Thoracic aorta (tissue), 2 donors: ENCODE results near the gene PAX2. TPM values are rescaled to one million over a fixed set of nuclear protein-coding genes. Genes with fewer than 3 reads are reported as not detected.

ENCODE experiments used
- ATAC-seq: fragments of 150-250 bp; one replicate; pipeline ENCODE4 v1.8.0; 2017; ENCODE audit warnings: low read depth; ENCODE audit not compliant: insufficient number of reproducible peaks, low FRiP score
- DNase-seq: peaks from one replicate; pipeline ENCODE4 v3.0.0-alpha.2; 2020; ENCODE audit warnings: low spot score
- H3K27ac ChIP-seq, 2 donors: fragments of 200-600 bp; sonication (generic); 1 replicate in 1 of 2; 2 replicates in 1 of 2; pipeline ENCODE4 v1.5.1; 2016; ENCODE audit warnings: mild to moderate bottlenecking in 2 of 2, moderate library complexity in 2 of 2
- H3K27me3 ChIP-seq: fragments of 200-600 bp; sonication (generic); replicated peaks from 2 replicates; pipeline ENCODE4 v1.6.0; 2016; ENCODE audit warnings: mild to moderate bottlenecking; ENCODE audit not compliant: insufficient read depth
- H3K36me3 ChIP-seq: fragments of 200-600 bp; sonication (generic); one replicate; pipeline ENCODE4 v1.5.1; 2016
- H3K4me1 ChIP-seq, 2 donors: fragments of 200-600 bp; sonication (generic); 1 replicate in 1 of 2; 2 replicates in 1 of 2; pipeline versions ENCODE4 v1.5.1 to v1.6.0; 2016; ENCODE audit warnings: low read depth in 2 of 2, mild to moderate bottlenecking in 1 of 2; ENCODE audit not compliant: control insufficient read depth in 1 of 2
- H3K4me3 ChIP-seq: fragments of 200-600 bp; sonication (generic); 2 replicates; pipeline ENCODE4 v1.5.1; 2016; ENCODE audit warnings: mild to moderate bottlenecking
- H3K9me3 ChIP-seq: fragments of 200-600 bp; sonication (generic); 2 replicates; pipeline ENCODE4 v1.5.1; 2016
- total RNA-seq, 2 donors: library from RNA; depleted of rRNA; stranded (reverse); fragments of >200 nt; gene quantifications; one replicate each; pipeline versions ENCODE4 v1.1.0 to v1.2.3, GENCODE V29; 2016
- TF ChIP-seq, protein P1 (sequence below): fragments of 200-600 bp; sonication (generic); IDR thresholded peaks from one replicate; pipeline ENCODE4 v1.5.1; 2019; ENCODE audit warnings: antibody characterized with exemption

PAX2 gene
- total RNA-seq, 2 donors from 2014 or later = not detected

- DNase-seq = no peak
- no peaks in the 10 kb centered on the region for H3K27me3 ChIP-seq
- H3K4me3 ChIP-seq = no peak overlapping the region
- H3K4me1 ChIP-seq = no peaks in the 10 kb centered on the region
- no peaks in the 10 kb centered on the region for H3K36me3 ChIP-seq
- TF ChIP-seq, protein P1, sequence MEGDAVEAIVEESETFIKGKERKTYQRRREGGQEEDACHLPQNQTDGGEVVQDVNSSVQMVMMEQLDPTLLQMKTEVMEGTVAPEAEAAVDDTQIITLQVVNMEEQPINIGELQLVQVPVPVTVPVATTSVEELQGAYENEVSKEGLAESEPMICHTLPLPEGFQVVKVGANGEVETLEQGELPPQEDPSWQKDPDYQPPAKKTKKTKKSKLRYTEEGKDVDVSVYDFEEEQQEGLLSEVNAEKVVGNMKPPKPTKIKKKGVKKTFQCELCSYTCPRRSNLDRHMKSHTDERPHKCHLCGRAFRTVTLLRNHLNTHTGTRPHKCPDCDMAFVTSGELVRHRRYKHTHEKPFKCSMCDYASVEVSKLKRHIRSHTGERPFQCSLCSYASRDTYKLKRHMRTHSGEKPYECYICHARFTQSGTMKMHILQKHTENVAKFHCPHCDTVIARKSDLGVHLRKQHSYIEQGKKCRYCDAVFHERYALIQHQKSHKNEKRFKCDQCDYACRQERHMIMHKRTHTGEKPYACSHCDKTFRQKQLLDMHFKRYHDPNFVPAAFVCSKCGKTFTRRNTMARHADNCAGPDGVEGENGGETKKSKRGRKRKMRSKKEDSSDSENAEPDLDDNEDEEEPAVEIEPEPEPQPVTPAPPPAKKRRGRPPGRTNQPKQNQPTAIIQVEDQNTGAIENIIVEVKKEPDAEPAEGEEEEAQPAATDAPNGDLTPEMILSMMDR = no peak
- H3K9me3 ChIP-seq = no peaks in the 10 kb centered on the region
- no peak for ATAC-seq
- H3K27ac ChIP-seq = no peak overlapping the region
Observed at GRCh38 chr10:100759331-100759730, 13.9 kb downstream of the PAX2 start.

DNA sequence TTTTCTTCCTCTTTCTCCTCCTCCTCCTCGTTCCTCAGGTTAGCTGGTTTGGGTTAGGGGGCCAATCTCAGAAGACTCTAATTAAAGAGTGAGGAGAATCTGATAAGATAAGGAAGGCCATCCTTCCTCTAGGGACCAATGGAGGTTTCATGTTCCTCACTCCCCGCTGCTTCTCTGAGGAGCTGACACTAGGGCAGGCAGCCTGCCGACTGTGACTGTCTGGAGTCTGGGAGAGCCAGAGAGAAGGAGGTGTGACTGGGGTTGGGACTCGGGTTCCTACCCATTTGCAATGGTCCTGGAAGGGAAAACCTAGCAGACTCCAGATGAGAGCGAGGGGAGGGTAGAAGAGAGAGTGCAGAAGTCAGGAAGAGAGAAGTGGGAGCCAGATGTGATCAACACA is 15.3 kb downstream of the PAX2 start:
- Histone ChIP-seq H3K36me3 (no peaks in the 10 kb centered on the region), H3K27me3 (no peaks in the 10 kb centered on the region), H3K9me3 (no peaks in the 10 kb centered on the region), H3K27ac (no peak overlapping the region), H3K4me3 (no peak overlapping the region), H3K4me1 (no peaks in the 10 kb centered on the region)
- no peak for ATAC-seq
- TF ChIP-seq, protein P1 = no peak
- DNase-seq = no peak

DNA sequence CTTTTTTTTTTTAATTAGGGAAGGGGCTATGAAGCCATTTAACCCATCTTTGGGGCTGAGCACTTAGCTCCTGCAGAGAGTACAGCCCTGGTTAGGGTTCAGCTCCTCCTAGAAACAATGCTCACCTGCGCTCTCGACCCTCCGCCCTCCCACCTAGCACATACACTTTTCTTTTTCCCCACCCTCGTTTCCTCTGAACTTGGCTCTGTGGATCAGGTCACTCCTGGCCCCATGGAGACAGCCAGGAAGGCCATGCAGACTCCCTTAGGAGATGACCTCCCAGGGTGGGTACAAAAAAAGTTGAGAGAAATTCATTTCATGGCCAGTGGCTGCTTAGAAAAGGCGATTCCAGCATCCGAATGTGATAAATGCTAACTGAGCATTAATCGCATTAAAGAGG is 15.8 kb downstream of the PAX2 start:
- no peak overlapping the region for H3K4me3 ChIP-seq
- H3K27me3 ChIP-seq = no peaks in the 10 kb centered on the region
- TF ChIP-seq, protein P1 = no peak
- ATAC-seq (no peak), DNase-seq (no peak)
- no peaks in the 10 kb centered on the region for H3K9me3 ChIP-seq
- no peaks in the 10 kb centered on the region for H3K36me3 ChIP-seq
- no peak overlapping the region for H3K27ac ChIP-seq
- no peaks in the 10 kb centered on the region for H3K4me1 ChIP-seq

- ATAC-seq (no peak), DNase-seq (no peak)
- H3K36me3 ChIP-seq = no peaks in the 10 kb centered on the region
- H3K27me3 ChIP-seq = no peaks in the 10 kb centered on the region
- no peaks in the 10 kb centered on the region for H3K4me1 ChIP-seq
- no peaks in the 10 kb centered on the region for H3K9me3 ChIP-seq
- no peak overlapping the region for H3K27ac ChIP-seq
- TF ChIP-seq, protein P1 = no peak
- H3K4me3 ChIP-seq = no peak overlapping the region
Observed at GRCh38 chr10:100763043-100763747, 17.8 kb downstream of the PAX2 start.

DNA sequence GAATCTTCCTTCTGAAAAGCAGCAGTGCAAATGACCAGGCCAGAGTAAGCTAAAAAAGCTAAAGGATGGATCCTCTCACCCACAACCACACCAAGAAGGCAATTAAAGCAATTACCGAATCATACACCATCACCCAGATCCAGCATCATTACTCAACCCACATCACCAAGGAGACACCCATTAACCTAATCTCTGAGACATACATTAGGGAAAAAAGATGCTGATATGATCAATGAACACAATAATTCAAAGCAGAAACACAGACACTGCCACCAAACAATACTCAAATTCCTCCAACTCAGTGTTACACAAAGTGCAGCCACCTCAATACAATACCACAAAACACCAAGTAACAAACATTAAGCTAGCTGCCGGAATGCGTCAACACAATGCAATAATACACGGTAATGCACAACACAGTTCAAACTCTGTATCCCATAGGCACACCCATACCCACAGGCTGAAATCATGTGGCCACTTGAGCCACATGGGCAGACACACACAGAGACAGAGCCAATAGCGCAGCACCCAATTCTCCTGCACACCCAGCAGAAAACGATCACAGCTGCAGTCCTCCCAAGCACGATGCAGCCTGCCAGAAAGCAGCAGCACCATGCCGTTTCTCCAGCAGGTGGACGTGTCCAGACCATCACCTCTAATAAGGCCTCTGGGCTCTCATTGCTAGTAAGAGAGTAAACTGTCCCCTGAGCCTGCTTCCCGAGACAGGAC is 21.5 kb downstream of the PAX2 start:
- Histone ChIP-seq H3K9me3 (no peaks in the 10 kb centered on the region), H3K27me3 (no peaks in the 10 kb centered on the region), H3K27ac (no peak overlapping the region), H3K4me1 (no peaks in the 10 kb centered on the region), H3K4me3 (no peak overlapping the region), H3K36me3 (no peaks in the 10 kb centered on the region)
- ATAC-seq (no peak), DNase-seq (no peak)
- TF ChIP-seq, protein P1 = no peak
